Breast epithelium (tissue), 4 donors: ENCODE results near the gene ZIM2. TPM values are rescaled to one million over a fixed set of nuclear protein-coding genes. Genes with fewer than 3 reads are reported as not detected.
"Not testable (repeated sequence)": the region's sequence is repeated elsewhere in the genome, so short reads cannot be mapped to it uniquely, and the experiment has no call there.

ENCODE experiments used
- DNase-seq, 2 donors: peaks; one replicate each; pipeline ENCODE4 v3.0.0-alpha.2; 2019; ENCODE audit warnings: low spot score in 2 of 2
- H3K27ac ChIP-seq, 2 donors: fragments of 200-600 bp; sonication (generic) in 1 of 2; one replicate each; pipeline ENCODE4 v1.5.1; 2016 to 2019; ENCODE audit warnings: mild to moderate bottlenecking in 1 of 2
- H3K27me3 ChIP-seq, 2 donors: fragments of 200-600 bp; sonication (generic) in 1 of 2; one replicate each; pipeline versions ENCODE4 v1.5.1 to v1.6.0; 2017 to 2019; ENCODE audit warnings: control low read depth in 1 of 2, mild to moderate bottlenecking in 1 of 2
- H3K36me3 ChIP-seq: fragments of 200-600 bp; one replicate; pipeline ENCODE4 v1.5.1; 2019
- H3K4me1 ChIP-seq, 2 donors: fragments of 200-600 bp; sonication (generic); one replicate each; pipeline ENCODE4 v1.5.1; 2016 to 2019; ENCODE audit warnings: control low read depth in 1 of 2
- H3K4me3 ChIP-seq, 3 donors: fragments of 200-600 bp; sonication (generic); 1 replicate in 2 of 3; 2 replicates in 1 of 3; pipeline ENCODE4 v1.5.1; 2016 to 2019; ENCODE audit warnings: mild to moderate bottlenecking in 3 of 3, moderate library complexity in 2 of 3
- H3K9me3 ChIP-seq, 2 donors: fragments of 200-600 bp; sonication (generic) in 1 of 2; one replicate each; pipeline ENCODE4 v1.5.1; 2016 to 2019; ENCODE audit warnings: control low read depth in 1 of 2
- POLR2A ChIP-seq: fragments of 450-650 bp; IDR thresholded peaks from one replicate; pipeline ENCODE4 v1.6.1; 2016; ENCODE audit warnings: antibody characterized with exemption, mild to moderate bottlenecking, moderate library complexity
- POLR2AphosphoS5 ChIP-seq, 3 donors: sonication (generic); formaldehyde crosslinking; IDR thresholded peaks; one replicate each; pipeline ENCODE4 v1.6.1; 2017; ENCODE audit warnings: antibody characterized with exemption in 3 of 3
- intact Hi-C: fragments of 100-400 bp; cut with DNase I; formaldehyde crosslinking; loops from one replicate; pipeline ENCODE4 v1.15.1; 2023; ENCODE audit warnings: low total_unique reads
- total RNA-seq, 3 donors: library from RNA; depleted of rRNA; stranded (reverse); fragments of >200 nt; gene quantifications; one replicate each; pipeline ENCODE4 v1.1.0, GENCODE V29; 2016
- TF ChIP-seq, protein P1 (sequence below), 3 donors: fragments of 450-650 bp; IDR thresholded peaks; one replicate each; pipeline ENCODE4 v1.5.1; 2016 to 2017; ENCODE audit warnings: antibody characterized with exemption in 3 of 3, mild to moderate bottlenecking in 3 of 3, moderate library complexity in 3 of 3

Gene ZIM2
- total RNA-seq, 3 donors from 2014 or later = 0.48 to 1.6 (median 1.3) TPM

GRCh38 chr19:56858026-56858425 lies 17.5 kb upstream of the ZIM2 start:
- TF ChIP-seq, protein P1, sequence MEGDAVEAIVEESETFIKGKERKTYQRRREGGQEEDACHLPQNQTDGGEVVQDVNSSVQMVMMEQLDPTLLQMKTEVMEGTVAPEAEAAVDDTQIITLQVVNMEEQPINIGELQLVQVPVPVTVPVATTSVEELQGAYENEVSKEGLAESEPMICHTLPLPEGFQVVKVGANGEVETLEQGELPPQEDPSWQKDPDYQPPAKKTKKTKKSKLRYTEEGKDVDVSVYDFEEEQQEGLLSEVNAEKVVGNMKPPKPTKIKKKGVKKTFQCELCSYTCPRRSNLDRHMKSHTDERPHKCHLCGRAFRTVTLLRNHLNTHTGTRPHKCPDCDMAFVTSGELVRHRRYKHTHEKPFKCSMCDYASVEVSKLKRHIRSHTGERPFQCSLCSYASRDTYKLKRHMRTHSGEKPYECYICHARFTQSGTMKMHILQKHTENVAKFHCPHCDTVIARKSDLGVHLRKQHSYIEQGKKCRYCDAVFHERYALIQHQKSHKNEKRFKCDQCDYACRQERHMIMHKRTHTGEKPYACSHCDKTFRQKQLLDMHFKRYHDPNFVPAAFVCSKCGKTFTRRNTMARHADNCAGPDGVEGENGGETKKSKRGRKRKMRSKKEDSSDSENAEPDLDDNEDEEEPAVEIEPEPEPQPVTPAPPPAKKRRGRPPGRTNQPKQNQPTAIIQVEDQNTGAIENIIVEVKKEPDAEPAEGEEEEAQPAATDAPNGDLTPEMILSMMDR (IDR thresholded peaks at IDR 0.05) = no peak
- TF ChIP-seq POLR2AphosphoS5 (IDR thresholded peaks at IDR 0.05) (no peak), POLR2A (no peak)
- Histone ChIP-seq H3K9me3 (peaks cover 0 to 4% of the 10 kb centered on the region in 2 donors), H3K27me3 (no peaks in the 10 kb centered on the region), H3K4me1 (no peaks in the 10 kb centered on the region), H3K36me3 (no peaks in the 10 kb centered on the region), H3K4me3 (no peak overlapping the region), H3K27ac (no peak overlapping the region)
- no peak for DNase-seq
- intact Hi-C loops = no loop called here

DNA sequence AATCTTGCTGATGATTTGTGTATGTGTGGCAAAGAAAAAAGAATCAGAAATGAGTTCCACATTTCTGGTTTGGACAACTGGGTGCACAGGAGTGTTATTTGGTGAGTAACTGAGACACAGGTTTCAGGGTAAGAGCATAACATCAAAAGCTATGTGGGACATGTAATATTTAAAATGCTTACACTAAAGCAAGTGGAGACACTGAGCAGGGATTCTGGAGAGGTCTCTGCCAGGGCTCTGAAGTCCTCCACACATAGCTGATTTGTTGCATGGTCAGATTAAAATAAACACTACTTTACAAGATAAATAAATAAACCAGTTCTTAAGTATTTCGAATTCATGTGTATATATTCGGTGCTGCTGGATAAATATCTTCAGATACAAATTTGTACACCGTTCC lies 16.3 kb upstream of the ZIM2 start:
- no peaks in the 10 kb centered on the region for H3K36me3 ChIP-seq
- DNase-seq = no peak
- no peak overlapping the region for H3K27ac ChIP-seq
- intact Hi-C loops = no loop called here
- no peak overlapping the region for H3K4me3 ChIP-seq
- TF ChIP-seq POLR2A (no peak), POLR2AphosphoS5 (IDR thresholded peaks at IDR 0.05) (no peak)
- TF ChIP-seq, protein P1 (IDR thresholded peaks at IDR 0.05) = no peak
- H3K27me3 ChIP-seq = no peaks in the 10 kb centered on the region
- H3K4me1 ChIP-seq = no peaks in the 10 kb centered on the region
- peaks cover 0 to 10% of the 10 kb centered on the region in 2 donors for H3K9me3 ChIP-seq

DNA sequence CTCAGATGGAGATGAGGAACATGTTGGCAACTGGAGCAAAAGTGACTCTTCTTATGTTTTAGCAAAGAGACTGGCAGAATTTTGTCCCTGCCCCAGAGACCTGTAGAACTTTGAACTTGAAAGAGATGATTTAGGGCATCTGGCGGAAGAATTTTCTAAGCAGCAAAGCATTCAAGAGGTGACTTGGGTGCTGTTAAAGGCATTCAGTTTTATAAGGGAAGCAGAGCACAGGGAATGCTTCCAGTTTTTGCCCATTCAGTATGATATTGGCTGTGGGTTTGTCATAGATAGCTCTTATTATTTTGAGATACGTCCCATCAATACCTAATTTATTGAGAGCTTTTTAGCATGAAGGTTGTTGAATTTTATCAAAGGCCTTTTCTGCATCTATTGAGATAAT lies 11.8 kb upstream of the ZIM2 start:
- H3K36me3 ChIP-seq, DNase-seq, H3K27ac ChIP-seq, H3K4me1 ChIP-seq, intact Hi-C loops, H3K27me3 ChIP-seq, H3K4me3 ChIP-seq: not testable (repeated sequence)
- H3K9me3 ChIP-seq = peaks cover 0 to 14% of the 10 kb centered on the region in 2 donors

GRCh38 chr19:56848166-56848565 lies 7.6 kb upstream of the ZIM2 start:
- no peak overlapping the region for H3K4me3 ChIP-seq
- no peak for TF ChIP-seq POLR2AphosphoS5 (IDR thresholded peaks at IDR 0.05)
- TF ChIP-seq POLR2A = no peak
- TF ChIP-seq, protein P1 (IDR thresholded peaks at IDR 0.05) = no peak
- peaks cover 0 to 5% of the 10 kb centered on the region in 2 donors for H3K27me3 ChIP-seq
- H3K27ac ChIP-seq = no peak overlapping the region
- DNase-seq = no peak
- no peaks in the 10 kb centered on the region for H3K4me1 ChIP-seq
- intact Hi-C loops = no loop called here
- peaks cover 0 to 10% of the 10 kb centered on the region in 2 donors for H3K9me3 ChIP-seq
- H3K36me3 ChIP-seq = no peaks in the 10 kb centered on the region

DNA sequence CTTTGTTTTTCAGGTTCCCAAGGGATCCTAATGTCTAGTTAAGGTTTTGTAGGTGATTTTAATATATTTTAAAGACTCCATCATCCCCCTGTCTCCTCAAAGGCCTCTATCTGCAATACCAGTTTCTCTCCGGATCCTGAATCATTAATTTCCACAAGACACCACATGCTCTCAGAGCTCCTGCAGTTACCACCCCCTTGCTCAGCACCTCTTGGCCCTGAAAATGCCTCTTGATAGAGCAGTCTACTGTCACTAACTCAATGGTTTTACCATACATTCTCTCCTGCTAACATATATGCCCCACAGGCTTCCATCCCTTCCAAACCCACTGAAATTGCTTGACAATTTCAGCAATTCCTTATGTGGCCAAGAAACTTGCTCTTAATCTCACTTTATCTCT lies 1.9 kb upstream of the ZIM2 start:
- Histone ChIP-seq H3K4me1 (no peaks in the 10 kb centered on the region), H3K4me3 (no peak overlapping the region)
- intact Hi-C loops = no loop called here

More for the DNA sequence above, 1.9 kb upstream of the ZIM2 start:
- no peak for DNase-seq
- Histone ChIP-seq H3K27me3 (no peaks in the 10 kb centered on the region), H3K9me3 (peaks cover 0 to 26% of the 10 kb centered on the region in 2 donors), H3K27ac (no peak overlapping the region), H3K36me3 (no peaks in the 10 kb centered on the region)
- TF ChIP-seq, protein P1 (IDR thresholded peaks at IDR 0.05) = no peak
- TF ChIP-seq POLR2AphosphoS5 (IDR thresholded peaks at IDR 0.05) (no peak), POLR2A (no peak)
